Left ventricle myocardium inferior (tissue), 1 donor: Measurements from ENCODE around the gene TRIM24. TPM values are rescaled to one million over a fixed set of nuclear protein-coding genes. Genes with fewer than 3 reads are reported as not detected.

Source experiments
- DNase-seq: peaks from one replicate; pipeline ENCODE4 v3.0.0-alpha.2; 2020
- H3K27ac ChIP-seq: fragments of 200-600 bp; replicated peaks from 2 replicates; pipeline ENCODE4 v1.8.0; 2021
- H3K27me3 ChIP-seq: fragments of 200-600 bp; 2 replicates; pipeline ENCODE4 v1.8.0; 2021; ENCODE audit warnings: low read depth
- H3K36me3 ChIP-seq: fragments of 200-600 bp; 2 replicates; pipeline ENCODE4 v1.8.0; 2021
- H3K4me1 ChIP-seq: fragments of 200-600 bp; 2 replicates; pipeline ENCODE4 v1.8.0; 2021
- H3K4me3 ChIP-seq: fragments of 200-600 bp; 2 replicates; pipeline ENCODE4 v1.8.0; 2021; ENCODE audit warnings: mild to moderate bottlenecking, moderate library complexity
- H3K9me3 ChIP-seq: fragments of 200-600 bp; replicated peaks from 2 replicates; pipeline ENCODE4 v1.8.0; 2021
- intact Hi-C: fragments of 100-400 bp; cut with micrococcal nuclease; formaldehyde crosslinking; loops from one replicate; pipeline ENCODE4 v1.11.0; 2022
- total RNA-seq: library from RNA; stranded (reverse); fragmentation: NEBNext Ultra II Directional; extraction: Animal tissue kit (Norgen Biotek cat#: 25700); gene quantifications from one replicate; pipeline ENCODE4 v1.2.1, GENCODE V29; 2021
- TF ChIP-seq, protein P1 (sequence below): fragments of 200-600 bp; IDR thresholded peaks from 2 replicates; pipeline ENCODE4 v1.8.0; 2021; ENCODE audit warnings: antibody characterized with exemption, mild to moderate bottlenecking, borderline replicate concordance
- donor health status: DM: no; HTN: yes; CAD: no; lungs with severe emphysema.

Gene TRIM24
- total RNA-seq, 1 donor from 2014 or later, result 18.8 TPM

GRCh38 chr7:138500892-138501291, 40.8 kb downstream of the TRIM24 start:
- no peak for DNase-seq
- TF ChIP-seq, protein P1, sequence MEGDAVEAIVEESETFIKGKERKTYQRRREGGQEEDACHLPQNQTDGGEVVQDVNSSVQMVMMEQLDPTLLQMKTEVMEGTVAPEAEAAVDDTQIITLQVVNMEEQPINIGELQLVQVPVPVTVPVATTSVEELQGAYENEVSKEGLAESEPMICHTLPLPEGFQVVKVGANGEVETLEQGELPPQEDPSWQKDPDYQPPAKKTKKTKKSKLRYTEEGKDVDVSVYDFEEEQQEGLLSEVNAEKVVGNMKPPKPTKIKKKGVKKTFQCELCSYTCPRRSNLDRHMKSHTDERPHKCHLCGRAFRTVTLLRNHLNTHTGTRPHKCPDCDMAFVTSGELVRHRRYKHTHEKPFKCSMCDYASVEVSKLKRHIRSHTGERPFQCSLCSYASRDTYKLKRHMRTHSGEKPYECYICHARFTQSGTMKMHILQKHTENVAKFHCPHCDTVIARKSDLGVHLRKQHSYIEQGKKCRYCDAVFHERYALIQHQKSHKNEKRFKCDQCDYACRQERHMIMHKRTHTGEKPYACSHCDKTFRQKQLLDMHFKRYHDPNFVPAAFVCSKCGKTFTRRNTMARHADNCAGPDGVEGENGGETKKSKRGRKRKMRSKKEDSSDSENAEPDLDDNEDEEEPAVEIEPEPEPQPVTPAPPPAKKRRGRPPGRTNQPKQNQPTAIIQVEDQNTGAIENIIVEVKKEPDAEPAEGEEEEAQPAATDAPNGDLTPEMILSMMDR, result no peak
- intact Hi-C loops, result no loop called here

GRCh38 chr7:138502023-138502767, 42.1 kb downstream of the TRIM24 start:
- no peaks in the 10 kb centered on the region for H3K4me1 ChIP-seq
- H3K27ac ChIP-seq, result no peak overlapping the region
- TF ChIP-seq, protein P1, result no peak
- no peak for DNase-seq
- intact Hi-C loops, result no loop called here
- H3K27me3 ChIP-seq, result no peaks in the 10 kb centered on the region
- peaks cover 6% of the 10 kb centered on the region for H3K9me3 ChIP-seq
- H3K36me3 ChIP-seq, result peaks cover 16% of the 10 kb centered on the region
- no peak overlapping the region for H3K4me3 ChIP-seq

More at GRCh38 chr7:138500892-138501291, 40.8 kb downstream of the TRIM24 start:
- no peaks in the 10 kb centered on the region for H3K27me3 ChIP-seq
- H3K4me1 ChIP-seq, result no peaks in the 10 kb centered on the region
- no peak overlapping the region for H3K27ac ChIP-seq
- H3K36me3 ChIP-seq, result peaks cover 16% of the 10 kb centered on the region
- H3K9me3 ChIP-seq, result peaks cover 6% of the 10 kb centered on the region
- H3K4me3 ChIP-seq, result no peak overlapping the region

DNA sequence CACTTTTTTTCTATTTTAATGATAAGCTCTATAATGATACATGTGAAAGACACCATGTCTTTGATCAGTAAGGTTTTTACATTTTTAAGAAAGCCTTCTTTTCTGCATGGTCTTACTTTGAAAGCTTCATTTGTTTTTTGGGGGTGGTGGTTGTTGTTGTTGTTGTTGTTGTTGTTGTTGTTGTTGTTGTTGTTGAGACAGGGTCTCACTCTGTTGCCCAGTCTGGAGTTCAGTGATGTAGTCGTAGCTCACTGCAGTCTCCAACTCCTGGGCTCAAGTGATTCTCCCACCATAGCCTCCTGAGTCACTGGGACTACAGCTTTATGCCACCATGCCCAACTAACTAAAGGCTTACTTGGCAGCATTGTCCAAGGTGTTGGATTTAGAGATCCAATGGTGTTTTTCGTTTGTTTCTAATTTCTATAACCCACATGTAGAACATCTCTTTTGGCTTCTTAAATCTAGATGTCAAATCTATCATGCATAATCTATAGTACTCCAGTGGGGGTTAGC, 45.4 kb downstream of the TRIM24 start:
- H3K27me3 ChIP-seq, result no peaks in the 10 kb centered on the region
- intact Hi-C loops, result no loop called here
- H3K9me3 ChIP-seq, result no peaks in the 10 kb centered on the region
- no peak for DNase-seq
- peaks cover 13% of the 10 kb centered on the region for H3K36me3 ChIP-seq
- H3K27ac ChIP-seq, result no peak overlapping the region
- H3K4me3 ChIP-seq, result no peak overlapping the region
- H3K4me1 ChIP-seq, result no peaks in the 10 kb centered on the region
- TF ChIP-seq, protein P1, result no peak

GRCh38 chr7:138506764-138507163, 46.7 kb downstream of the TRIM24 start:
- TF ChIP-seq, protein P1, result no peak
- H3K36me3 ChIP-seq, result peaks cover 18% of the 10 kb centered on the region
- H3K4me3 ChIP-seq, result no peak overlapping the region
- intact Hi-C loops, result no loop called here
- H3K27me3 ChIP-seq, result no peaks in the 10 kb centered on the region
- no peaks in the 10 kb centered on the region for H3K4me1 ChIP-seq
- DNase-seq, result no peak
- H3K27ac ChIP-seq, result no peak overlapping the region
- H3K9me3 ChIP-seq, result no peaks in the 10 kb centered on the region

DNA sequence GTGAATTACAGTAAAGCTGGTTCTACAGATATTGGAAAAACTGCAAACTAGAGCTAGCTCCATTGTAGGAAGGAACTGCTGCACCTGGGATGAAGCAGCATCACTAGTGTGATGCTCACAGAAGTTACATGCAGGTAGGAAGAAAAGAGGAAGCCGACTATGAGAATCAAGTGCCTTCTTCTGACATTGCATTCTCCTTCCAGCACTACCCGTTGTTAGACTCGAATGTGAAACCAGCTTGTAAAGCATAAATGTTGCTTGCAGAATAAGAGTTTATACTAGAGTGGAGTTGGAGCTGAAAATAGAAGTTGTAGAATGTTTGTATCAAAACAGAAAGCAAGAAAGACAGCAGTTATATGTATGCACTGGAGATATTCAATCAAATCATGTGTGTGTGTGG, 49.9 kb downstream of the TRIM24 start:
- Histone ChIP-seq H3K4me1 (peaks cover 15% of the 10 kb centered on the region), H3K27ac (no peak overlapping the region), H3K27me3 (no peaks in the 10 kb centered on the region), H3K4me3 (no peak overlapping the region), H3K9me3 (no peaks in the 10 kb centered on the region), H3K36me3 (peaks cover 16% of the 10 kb centered on the region)
- TF ChIP-seq, protein P1, result no peak
- no peak for DNase-seq
- intact Hi-C loops, result no loop called here
